Measurements from ENCODE around the gene PACS2.
A peak's percentile ranks its signal among the peaks of the same experiment; 100 is the strongest.
"Not testable (repeated sequence)": the region's sequence is repeated elsewhere in the genome, so short reads cannot be mapped to it uniquely, and the experiment has no call there.

Gene PACS2

DNA sequence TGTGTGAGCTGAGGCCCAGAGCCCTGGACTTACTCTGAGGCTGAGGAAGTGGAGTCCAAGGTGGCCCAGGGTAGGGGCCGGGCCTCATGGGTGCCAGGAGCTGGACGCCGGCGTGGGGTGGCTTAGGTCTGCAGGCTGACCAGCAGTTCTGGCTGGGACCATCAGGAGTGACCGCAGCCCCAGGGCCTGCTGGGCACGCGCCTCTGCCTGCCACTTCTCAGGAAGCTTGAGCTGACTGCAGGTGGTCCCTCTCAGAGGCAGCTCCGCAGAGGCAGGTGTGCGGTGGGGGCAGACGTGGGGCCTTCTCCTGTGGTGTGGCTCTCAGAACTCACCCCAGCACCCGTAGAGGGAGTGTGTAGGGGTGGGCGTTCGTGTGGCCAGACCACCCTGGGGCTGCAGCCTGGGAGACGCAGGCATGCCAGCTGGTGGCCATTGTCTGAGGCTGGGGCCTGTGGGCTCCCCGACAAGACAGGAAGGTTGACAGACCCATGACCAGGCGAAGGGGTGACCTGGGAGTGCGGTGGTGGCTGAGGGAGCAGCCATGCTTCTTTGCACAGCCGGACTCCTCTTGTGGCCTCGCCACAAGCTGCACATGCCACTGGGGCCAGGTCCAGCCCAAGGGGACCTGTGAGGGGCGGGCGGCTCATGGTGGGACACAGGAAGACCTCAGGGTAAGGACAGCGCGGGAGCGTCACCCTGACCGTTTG, 43.7 kb downstream of the PACS2 start:
- Mint-ChIP-seq H3K27ac (no peak overlapping the region), H3K36me3 (ENCODE audit: insufficient read depth) (peaks cover 21% of the 10 kb centered on the region), H3K27me3 (no peaks in the 10 kb centered on the region), H3K4me3 (no peak overlapping the region), H3K9me3 (no peaks in the 10 kb centered on the region), H3K4me1 (ENCODE audit: low read depth in 2 of 2) (no peaks in the 10 kb centered on the region)
- ATAC-seq (replicated peaks) (no peak), DNase-seq (no peak)

DNA sequence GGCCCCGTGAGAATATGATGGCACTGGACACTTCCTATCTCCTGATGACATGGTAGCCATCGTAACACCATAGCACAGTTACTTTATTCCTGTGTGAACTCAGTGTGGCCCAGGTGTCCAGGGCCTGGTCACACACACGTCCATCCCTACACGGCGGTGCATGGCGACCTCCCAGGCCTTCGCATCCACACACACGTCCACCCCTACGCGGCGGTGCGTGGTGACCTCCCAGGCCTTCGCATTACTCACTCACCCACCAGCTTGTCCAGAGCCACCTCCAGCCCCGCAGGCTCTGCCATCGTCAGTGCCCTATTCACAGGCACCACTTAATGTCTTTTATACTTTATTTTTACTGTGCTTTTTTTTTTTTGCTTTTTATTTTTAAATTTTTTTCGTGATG, 44.4 kb downstream of the PACS2 start:
- peaks cover 4 to 5% of the 10 kb centered on the region in 2 donors for H3K4me1 Mint-ChIP-seq (ENCODE audit: low read depth in 2 of 2)
- ATAC-seq (replicated peaks) = no peak
- no peaks in the 10 kb centered on the region for H3K27me3 Mint-ChIP-seq
- no peak overlapping the region for H3K4me3 Mint-ChIP-seq
- H3K36me3 Mint-ChIP-seq (ENCODE audit: insufficient read depth) = peaks cover 22% of the 10 kb centered on the region
- no peak overlapping the region for H3K27ac Mint-ChIP-seq
- no peaks in the 10 kb centered on the region for H3K9me3 Mint-ChIP-seq
- no peak for DNase-seq

DNA sequence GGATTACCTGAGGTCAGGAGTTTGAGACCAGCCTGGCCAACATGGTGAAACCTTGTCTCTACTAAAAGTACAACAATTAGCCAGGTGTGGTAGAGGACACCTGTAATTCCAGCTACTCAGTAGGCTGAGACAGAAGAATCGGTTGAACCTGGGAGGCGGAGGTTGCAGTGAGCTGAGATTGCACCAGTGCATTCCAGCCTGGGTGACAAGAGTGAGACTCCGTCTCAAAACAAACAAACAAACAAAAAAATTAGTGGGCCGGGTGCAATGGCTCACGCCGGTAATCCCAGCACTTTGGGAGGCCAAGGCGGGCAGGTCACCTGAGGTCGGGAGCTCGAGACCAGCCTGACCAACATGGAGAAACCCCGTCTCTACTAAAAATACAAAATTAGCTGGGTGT, 46.9 kb downstream of the PACS2 start:
- peaks cover 22% of the 10 kb centered on the region for H3K36me3 Mint-ChIP-seq (ENCODE audit: insufficient read depth)
- not testable (repeated sequence) for H3K27me3 Mint-ChIP-seq; H3K9me3 Mint-ChIP-seq; H3K27ac Mint-ChIP-seq; DNase-seq; H3K4me1 Mint-ChIP-seq (ENCODE audit: low read depth in 2 of 2); ATAC-seq (replicated peaks); H3K4me3 Mint-ChIP-seq

- no peaks in the 10 kb centered on the region for H3K27me3 Mint-ChIP-seq
- ATAC-seq (replicated peaks) = peak; percentile 87
- peaks cover 20% of the 10 kb centered on the region for H3K36me3 Mint-ChIP-seq (ENCODE audit: insufficient read depth)
- H3K9me3 Mint-ChIP-seq = no peaks in the 10 kb centered on the region
- peak overlapping the region; percentile 65 to 71 for H3K27ac Mint-ChIP-seq
- peak; percentile 40 to 54 (median 50) for DNase-seq
- peak overlapping the region; percentile 77 to 85 for H3K4me3 Mint-ChIP-seq
- H3K4me1 Mint-ChIP-seq (ENCODE audit: low read depth in 2 of 2) = peaks cover 6 to 7% of the 10 kb centered on the region in 2 donors
Measured at GRCh38 chr14:105363847-105364708, 49.5 kb downstream of the PACS2 start.

DNA sequence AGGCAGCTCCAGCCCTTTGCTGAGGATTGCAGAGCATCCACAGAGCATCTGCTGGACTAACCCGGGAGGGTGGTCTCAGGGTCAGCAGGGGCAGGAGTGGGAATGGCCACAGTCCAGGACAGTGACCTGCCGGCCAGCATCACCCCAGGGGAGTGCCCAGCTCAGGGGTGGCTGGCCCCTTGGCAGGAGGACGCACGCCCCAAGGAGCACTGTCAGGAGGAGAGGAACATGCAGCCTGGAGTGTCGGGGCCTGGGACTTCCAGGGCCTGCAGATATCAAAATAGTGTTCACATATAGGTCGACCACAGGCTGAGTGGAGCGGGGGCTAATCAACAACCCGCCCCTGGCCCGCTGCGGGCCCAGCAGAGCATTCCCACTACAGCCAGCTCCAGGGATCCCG, 50.6 kb downstream of the PACS2 start:
- H3K9me3 Mint-ChIP-seq = no peaks in the 10 kb centered on the region
- H3K4me3 Mint-ChIP-seq = peak overlapping the region in 1 of 2 donors; percentile 44
- no peak for ATAC-seq (replicated peaks)
- H3K36me3 Mint-ChIP-seq (ENCODE audit: insufficient read depth) = peaks cover 18% of the 10 kb centered on the region
- no peak for DNase-seq
- H3K27me3 Mint-ChIP-seq = no peaks in the 10 kb centered on the region
- peaks cover 6 to 7% of the 10 kb centered on the region in 2 donors for H3K4me1 Mint-ChIP-seq (ENCODE audit: low read depth in 2 of 2)
- no peak overlapping the region for H3K27ac Mint-ChIP-seq

DNA sequence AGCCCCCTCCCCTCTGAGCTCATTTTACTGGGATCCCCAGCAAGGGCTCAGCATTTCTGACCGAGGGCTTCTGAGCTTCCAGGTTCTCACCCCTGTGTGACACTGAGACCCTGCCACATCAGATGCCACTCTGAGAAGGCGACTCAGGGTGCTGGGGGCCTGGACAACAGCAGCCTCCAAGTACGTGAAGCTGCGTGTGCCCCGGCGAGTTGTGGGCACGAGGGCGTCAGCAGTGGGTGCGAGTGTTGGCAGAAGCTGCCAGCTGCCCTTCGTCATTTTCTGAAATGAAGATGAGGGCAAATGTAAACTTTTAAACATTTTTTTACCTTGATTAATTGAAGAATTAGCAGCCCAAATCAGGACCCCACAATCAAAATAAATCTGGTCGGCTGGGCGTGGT, 51.1 kb downstream of the PACS2 start:
- peaks cover 15% of the 10 kb centered on the region for H3K36me3 Mint-ChIP-seq (ENCODE audit: insufficient read depth)
- no peaks in the 10 kb centered on the region for H3K9me3 Mint-ChIP-seq
- H3K4me3 Mint-ChIP-seq = no peak overlapping the region
- no peak overlapping the region for H3K27ac Mint-ChIP-seq
- DNase-seq (no peak), ATAC-seq (replicated peaks) (no peak)
- peaks cover 6 to 7% of the 10 kb centered on the region in 2 donors for H3K4me1 Mint-ChIP-seq (ENCODE audit: low read depth in 2 of 2)
- no peaks in the 10 kb centered on the region for H3K27me3 Mint-ChIP-seq

- DNase-seq (no peak), ATAC-seq (replicated peaks) (no peak)
- H3K4me1 Mint-ChIP-seq (ENCODE audit: low read depth in 2 of 2) = peaks cover 7 to 8% of the 10 kb centered on the region in 2 donors
- peaks cover 11% of the 10 kb centered on the region for H3K36me3 Mint-ChIP-seq (ENCODE audit: insufficient read depth)
- no peaks in the 10 kb centered on the region for H3K27me3 Mint-ChIP-seq
- no peaks in the 10 kb centered on the region for H3K9me3 Mint-ChIP-seq
- no peak overlapping the region for H3K27ac Mint-ChIP-seq
- H3K4me3 Mint-ChIP-seq = no peak overlapping the region
Measured at GRCh38 chr14:105366386-105367074, 52.0 kb downstream of the PACS2 start.

- H3K27ac Mint-ChIP-seq = no peak overlapping the region
- no peaks in the 10 kb centered on the region for H3K27me3 Mint-ChIP-seq
- H3K36me3 Mint-ChIP-seq (ENCODE audit: insufficient read depth) = peaks cover 4% of the 10 kb centered on the region
- ATAC-seq (replicated peaks) = no peak
- DNase-seq = no peak
- H3K4me3 Mint-ChIP-seq = no peak overlapping the region
- no peaks in the 10 kb centered on the region for H3K9me3 Mint-ChIP-seq
- H3K4me1 Mint-ChIP-seq (ENCODE audit: low read depth in 2 of 2) = peaks cover 7 to 8% of the 10 kb centered on the region in 2 donors
Measured at GRCh38 chr14:105367116-105368031, 52.8 kb downstream of the PACS2 start.

DNA sequence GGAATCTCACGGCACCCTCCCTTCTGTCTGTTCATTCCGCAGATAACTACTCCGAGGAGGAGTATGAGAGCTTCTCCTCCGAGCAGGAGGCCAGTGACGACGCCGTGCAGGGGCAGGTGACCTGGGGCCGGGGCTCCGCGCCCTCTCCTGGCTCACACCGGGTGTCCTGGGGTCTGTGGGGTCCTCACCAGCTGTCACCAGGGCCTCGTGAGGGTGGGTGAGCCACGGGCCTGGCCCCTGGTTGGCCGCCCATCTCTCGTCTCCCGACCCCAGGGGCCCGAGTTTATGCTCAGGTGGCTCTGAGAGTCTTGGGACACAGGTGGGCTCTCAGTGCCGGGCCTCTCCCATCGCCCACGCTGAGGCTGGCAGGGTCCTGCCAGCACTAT, 53.5 kb downstream of the PACS2 start:
- DNase-seq (no peak), ATAC-seq (replicated peaks) (no peak)
- Mint-ChIP-seq H3K36me3 (ENCODE audit: insufficient read depth) (peaks cover 4% of the 10 kb centered on the region), H3K4me1 (ENCODE audit: low read depth in 2 of 2) (peaks cover 7 to 8% of the 10 kb centered on the region in 2 donors), H3K4me3 (no peak overlapping the region), H3K27ac (no peak overlapping the region), H3K27me3 (no peaks in the 10 kb centered on the region), H3K9me3 (no peaks in the 10 kb centered on the region)

GRCh38 chr14:105368426-105368825, 53.9 kb downstream of the PACS2 start:
- Mint-ChIP-seq H3K4me1 (ENCODE audit: low read depth in 2 of 2) (peaks cover 7 to 8% of the 10 kb centered on the region in 2 donors), H3K27ac (no peak overlapping the region), H3K9me3 (no peaks in the 10 kb centered on the region), H3K4me3 (no peak overlapping the region), H3K27me3 (no peaks in the 10 kb centered on the region), H3K36me3 (ENCODE audit: insufficient read depth) (peaks cover 4% of the 10 kb centered on the region)
- DNase-seq (no peak), ATAC-seq (replicated peaks) (no peak)

- Mint-ChIP-seq H3K27ac (no peak overlapping the region), H3K4me1 (ENCODE audit: low read depth in 2 of 2) (peaks cover under 1 to 2% of the 10 kb centered on the region in 2 donors), H3K4me3 (no peak overlapping the region), H3K27me3 (no peaks in the 10 kb centered on the region), H3K36me3 (ENCODE audit: insufficient read depth) (peaks cover 1% of the 10 kb centered on the region), H3K9me3 (no peaks in the 10 kb centered on the region)
- DNase-seq (no peak), ATAC-seq (replicated peaks) (no peak)
Measured at GRCh38 chr14:105368910-105369652, 54.5 kb downstream of the PACS2 start.

DNA sequence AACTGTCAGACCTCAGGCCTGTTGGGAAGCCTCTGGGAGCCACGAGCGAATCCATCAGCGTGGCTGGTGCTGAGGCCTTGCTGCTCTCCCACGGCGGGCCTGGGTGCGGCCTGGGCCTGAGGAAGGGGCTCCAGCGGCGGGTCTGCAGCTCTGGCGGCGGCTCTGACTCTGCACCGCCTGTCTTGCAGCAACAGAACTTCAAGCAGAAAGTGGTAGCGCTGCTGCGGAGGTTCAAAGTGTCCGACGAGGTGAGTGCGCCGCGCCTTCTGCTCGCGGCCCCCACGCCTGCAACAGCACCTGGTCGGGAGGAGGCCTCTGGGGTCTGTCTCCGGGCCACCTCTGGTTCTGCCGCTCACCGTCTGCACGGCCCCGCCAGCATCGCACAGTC, 55.1 kb downstream of the PACS2 start:
- no peak for DNase-seq
- H3K4me3 Mint-ChIP-seq = no peak overlapping the region
- H3K27me3 Mint-ChIP-seq = no peaks in the 10 kb centered on the region
- no peaks in the 10 kb centered on the region for H3K36me3 Mint-ChIP-seq (ENCODE audit: insufficient read depth)
- no peak overlapping the region for H3K27ac Mint-ChIP-seq
- no peaks in the 10 kb centered on the region for H3K9me3 Mint-ChIP-seq
- ATAC-seq (replicated peaks) = no peak
- H3K4me1 Mint-ChIP-seq (ENCODE audit: low read depth in 2 of 2) = peaks cover 0 to 1% of the 10 kb centered on the region in 2 donors
